GM23338 (cell line): ENCODE measurements around the gene ITIH4. TPM values are rescaled to one million over a fixed set of nuclear protein-coding genes. Genes with fewer than 3 reads are reported as not detected.

Experiments
- ATAC-seq: fragments of 200-7000 bp; cut with Tn5 transposase; 3 replicates; pipeline ENCODE4 v1.9.1; 2020
- DNase-seq: peaks from one replicate; pipeline ENCODE4 v3.0.0-alpha.2; 2015; ENCODE audit warnings: low spot score
- H2AFZ ChIP-seq: fragments of 200-600 bp; sonication (generic); 2 replicates; pipeline ENCODE4 v1.8.0; 2016; ENCODE audit warnings: antibody characterized with exemption, mild to moderate bottlenecking, moderate library complexity
- H3F3A ChIP-seq: fragments of 200-600 bp; sonication (generic); replicated peaks from 2 replicates; pipeline ENCODE4 v1.8.0; 2017; ENCODE audit warnings: antibody characterized with exemption, mixed run types, low read depth
- H3K27ac ChIP-seq: fragments of 200-600 bp; sonication (generic); 2 replicates; pipeline ENCODE4 v1.6.1; 2016; ENCODE audit warnings: low read depth
- H3K27me3 ChIP-seq: fragments of 200-600 bp; sonication (generic); 2 replicates; pipeline ENCODE4 v1.8.0; 2016; ENCODE audit warnings: mild to moderate bottlenecking, mixed run types, moderate library complexity; ENCODE audit not compliant: insufficient read depth
- H3K36me3 ChIP-seq: fragments of 200-600 bp; sonication (generic); 2 replicates; pipeline ENCODE4 v1.8.0; 2016; ENCODE audit warnings: mild to moderate bottlenecking; ENCODE audit not compliant: insufficient read depth
- H3K4me1 ChIP-seq: fragments of 200-600 bp; sonication (generic); 2 replicates; pipeline ENCODE4 v1.8.0; 2016; ENCODE audit warnings: mild to moderate bottlenecking, moderate library complexity; ENCODE audit not compliant: insufficient read depth
- H3K4me2 ChIP-seq: fragments of 200-600 bp; sonication (generic); 2 replicates; pipeline ENCODE4 v1.7.1; 2017; ENCODE audit warnings: mixed run types
- H3K4me3 ChIP-seq: fragments of 200-600 bp; sonication (generic); 2 replicates; pipeline ENCODE4 v1.6.1; 2016; ENCODE audit warnings: mixed run types
- H3K79me2 ChIP-seq: fragments of 200-600 bp; sonication (generic); replicated peaks from 2 replicates; pipeline ENCODE4 v1.8.0; 2017; ENCODE audit warnings: mild to moderate bottlenecking; ENCODE audit not compliant: insufficient read depth
- H3K9me2 ChIP-seq: fragments of 200-600 bp; sonication (generic); 2 replicates; pipeline ENCODE4 v1.8.0; 2017; ENCODE audit not compliant: insufficient read depth
- H4K20me1 ChIP-seq: fragments of 200-600 bp; sonication (generic); replicated peaks from 2 replicates; pipeline ENCODE4 v1.8.0; 2017; ENCODE audit warnings: mild to moderate bottlenecking; ENCODE audit not compliant: insufficient read depth
- H3K27ac Mint-ChIP-seq: 2 replicates; pipeline ENCODE4 v1.8.0; 2020; ENCODE audit warnings: inconsistent platforms, mild to moderate bottlenecking, moderate library complexity, mixed read lengths
- H3K27me3 Mint-ChIP-seq: 3 replicates; pipeline ENCODE4 v1.8.0; 2022; ENCODE audit warnings: low read depth, mild to moderate bottlenecking, moderate library complexity, mixed read lengths, inconsistent platforms; ENCODE audit not compliant: insufficient read depth, poor library complexity
- H3K36me3 Mint-ChIP-seq: 3 replicates; pipeline ENCODE4 v1.8.0; 2021; ENCODE audit warnings: low read depth, mild to moderate bottlenecking, inconsistent platforms, moderate library complexity, mixed read lengths
- H3K4me1 Mint-ChIP-seq: 3 replicates; pipeline ENCODE4 v1.8.0; 2020; ENCODE audit warnings: mild to moderate bottlenecking, inconsistent platforms, mixed read lengths
- H3K4me3 Mint-ChIP-seq: 3 replicates; pipeline ENCODE4 v1.8.0; 2021; ENCODE audit warnings: moderate library complexity, mild to moderate bottlenecking, inconsistent platforms, mixed read lengths
- H3K9me3 Mint-ChIP-seq: 3 replicates; pipeline ENCODE4 v1.8.0; 2020; ENCODE audit warnings: moderate library complexity, mild to moderate bottlenecking, inconsistent platforms, mixed read lengths
- CTCF ChIP-seq, 2 experiments: fragments of 200-600 bp in 1 of 2; sonication (generic) in 1 of 2; conservative IDR thresholded peaks; 2 replicates each; pipeline versions ENCODE4 v1.5.1 to v1.6.1; 2016 to 2017; ENCODE audit warnings: antibody characterized with exemption in 2 of 2, low read depth in 2 of 2, mild to moderate bottlenecking in 2 of 2, moderate library complexity in 1 of 2
- ETS1 ChIP-seq: IDR thresholded peaks from 2 replicates; pipeline ENCODE4 v1.6.1; 2016; ENCODE audit warnings: antibody characterized with exemption
- EZH2 ChIP-seq: fragments of 200-600 bp; sonication (generic); IDR thresholded peaks from one replicate; pipeline ENCODE4 v1.8.0; 2017; ENCODE audit warnings: antibody characterized with exemption, mild to moderate bottlenecking, low read depth; ENCODE audit not compliant: unreplicated experiment
- EZH2phosphoT487 ChIP-seq: fragments of 200-600 bp; sonication (generic); IDR thresholded peaks from one replicate; pipeline ENCODE4 v1.8.1; 2018; ENCODE audit warnings: antibody characterized with exemption; ENCODE audit not compliant: unreplicated experiment
- JUNB ChIP-seq: IDR thresholded peaks from one replicate; pipeline ENCODE4 v1.6.1; 2016; ENCODE audit warnings: antibody characterized with exemption; ENCODE audit not compliant: unreplicated experiment
- NANOG ChIP-seq: IDR thresholded peaks from 2 replicates; pipeline ENCODE4 v1.6.1; 2016; ENCODE audit warnings: antibody characterized with exemption, borderline replicate concordance
- POLR2AphosphoS5 ChIP-seq: IDR thresholded peaks from 2 replicates; pipeline ENCODE4 v1.6.1; 2016; ENCODE audit warnings: antibody characterized with exemption, low read depth
- STAT1 ChIP-seq: IDR thresholded peaks from one replicate; pipeline ENCODE4 v1.6.1; 2016; ENCODE audit warnings: antibody characterized with exemption; ENCODE audit not compliant: unreplicated experiment
- ZNF114 ChIP-seq: fragments of 250-450 bp; sonication (Bioruptor Pico); IDR thresholded peaks from 2 replicates; pipeline ENCODE4 v1.5.0; 2020; ENCODE audit warnings: mild to moderate bottlenecking, moderate library complexity
- ZNF331 ChIP-seq: fragments of 250-450 bp; sonication (Bioruptor Pico); IDR thresholded peaks from 2 replicates; pipeline ENCODE4 v1.5.0; 2020; ENCODE audit warnings: low read depth, mild to moderate bottlenecking, moderate library complexity
- ZNF462 ChIP-seq: fragments of 250-450 bp; sonication (Bioruptor Pico); IDR thresholded peaks from 2 replicates; pipeline ENCODE4 v1.5.0; 2020; ENCODE audit warnings: mild to moderate bottlenecking, moderate library complexity
- polyA plus RNA-seq: library from polyadenylated mRNA; unstranded; fragments of >200 nt; fragmentation: Nextera tagmentation; extraction: Ambion mirVana; gene quantifications from 2 replicates; pipeline ENCODE4 v1.2.1, GENCODE V29; 2016
- total RNA-seq: library from RNA; depleted of rRNA; stranded (reverse); fragments of >200 nt; shearing (Covaris generic); gene quantifications from 2 replicates; pipeline ENCODE4 v1.2.3, GENCODE V29; 2014

Gene ITIH4
- total and polyA plus RNA-seq, 2 experiments from 2014 or later, result 0.82 to 1.4 TPM

GRCh38 chr3:52857864-52858263 is 27.4 kb upstream of the ITIH4 start:
- no peak overlapping the region for H3K4me3 Mint-ChIP-seq
- no peak for ATAC-seq

GRCh38 chr3:52857133-52857532 is 26.7 kb upstream of the ITIH4 start:
- Mint-ChIP-seq H3K4me1 (no peaks in the 10 kb centered on the region; the same call in 2 of the 3 replicates), H3K4me3 (no peak overlapping the region), H3K36me3 (peaks cover under 1% of the 10 kb centered on the region; the same call in 1 of the 3 replicates), H3K27me3 (no peaks in the 10 kb centered on the region), H3K9me3 (no peaks in the 10 kb centered on the region), H3K27ac (no peak overlapping the region)
- Histone ChIP-seq H3K4me3 (no peak overlapping the region), H4K20me1 (peaks cover 7% of the 10 kb centered on the region; the same call in 1 of the 2 replicates), H3K36me3 (no peaks in the 10 kb centered on the region), H3K4me1 (no peaks in the 10 kb centered on the region), H3K27me3 (no peaks in the 10 kb centered on the region), H3K9me2 (no peaks in the 10 kb centered on the region), H3F3A (no peaks in the 10 kb centered on the region), H3K27ac (no peak overlapping the region), H3K4me2 (no peak overlapping the region), H2AFZ (no peak overlapping the region), H3K79me2 (no peaks in the 10 kb centered on the region)
- DNase-seq (no peak), ATAC-seq (no peak)
- TF ChIP-seq ETS1 (no peak), EZH2phosphoT487 (no peak), EZH2 (no peak), ZNF462 (no peak), ZNF331 (CRISPR knock-in tag) (no peak), CTCF (conservative IDR thresholded peaks at IDR 0.05; ENCODE audit: low read depth in 2 of 2) (no peak), POLR2AphosphoS5 (no peak), ZNF114 (no peak), JUNB (no peak), NANOG (no peak)

More at GRCh38 chr3:52857864-52858263, 27.4 kb upstream of the ITIH4 start:
- Mint-ChIP-seq H3K27ac (no peak overlapping the region), H3K36me3 (peaks cover 3% of the 10 kb centered on the region; the same call in 2 of the 3 replicates), H3K9me3 (no peaks in the 10 kb centered on the region), H3K4me1 (no peaks in the 10 kb centered on the region; the same call in 2 of the 3 replicates), H3K27me3 (no peaks in the 10 kb centered on the region)
- TF ChIP-seq ZNF114 (no peak), ZNF331 (CRISPR knock-in tag) (no peak), EZH2 (no peak), NANOG (no peak), STAT1 (no peak), POLR2AphosphoS5 (no peak)
- Histone ChIP-seq H3K79me2 (no peaks in the 10 kb centered on the region), H3K27me3 (no peaks in the 10 kb centered on the region), H3K36me3 (no peaks in the 10 kb centered on the region), H3K4me3 (no peak overlapping the region), H3K4me2 (no peak overlapping the region), H3K4me1 (no peaks in the 10 kb centered on the region), H2AFZ (no peak overlapping the region), H3K27ac (no peak overlapping the region), H4K20me1 (peaks cover 7% of the 10 kb centered on the region; the same call in 1 of the 2 replicates), H3F3A (no peaks in the 10 kb centered on the region), H3K9me2 (no peaks in the 10 kb centered on the region)
- DNase-seq, result no peak
